ENCODE data around the gene PRXL2B. TPM values are rescaled to one million over a fixed set of nuclear protein-coding genes. Genes with fewer than 3 reads are reported as not detected.
A peak's percentile ranks its signal among the peaks of the same experiment; 100 is the strongest.

Gene PRXL2B
- total RNA-seq, 1 donor from 2014 or later = 10.0 TPM

- DNase-seq (ENCODE audit: low spot score) = no peak
- Mint-ChIP-seq H3K9me3 (no peaks in the 10 kb centered on the region), H3K36me3 (no peaks in the 10 kb centered on the region), H3K27ac (peak overlapping the region; percentile 76), H3K4me1 (peaks cover 44% of the 10 kb centered on the region), H3K27me3 (ENCODE audit: insufficient read depth, low read depth) (peaks cover 17% of the 10 kb centered on the region), H3K4me3 (peak overlapping the region; percentile 69)
- Histone ChIP-seq H4K20me1 (ENCODE audit: low read depth) (no peaks in the 10 kb centered on the region), H3F3A (ENCODE audit: low read depth) (peaks cover 68% of the 10 kb centered on the region), H3K4me1 (peaks cover 51% of the 10 kb centered on the region), H3K9ac (no peak overlapping the region), H3K27ac (no peak overlapping the region), H2AFZ (replicated peaks) (no peak overlapping the region), H3K4me3 (no peak overlapping the region), H3K79me2 (ENCODE audit: low read depth) (no peaks in the 10 kb centered on the region), H3K4me2 (no peak overlapping the region), H3K27me3 (peaks cover 40% of the 10 kb centered on the region), H3K36me3 (no peaks in the 10 kb centered on the region), H3K9me3 (ENCODE audit: low read depth) (no peaks in the 10 kb centered on the region)
- no peak for TF ChIP-seq EZH2phosphoT487 (IDR thresholded peaks at IDR 0.05)
- no peak for TF ChIP-seq EZH2 (IDR thresholded peaks at IDR 0.05)
- TF ChIP-seq CTCF (IDR thresholded peaks at IDR 0.05) = no peak
Observed at GRCh38 chr1:2541619-2542245, 44.8 kb upstream of the PRXL2B start.

- H3K4me3 Mint-ChIP-seq = peak overlapping the region; percentile 62
- H4K20me1 ChIP-seq (ENCODE audit: low read depth) = peaks cover 5% of the 10 kb centered on the region
- H3K4me2 ChIP-seq = peak overlapping the region; percentile 79
Observed at GRCh38 chr1:2542246-2542915, 44.2 kb upstream of the PRXL2B start.

GRCh38 chr1:2543543-2544092 is 43.0 kb upstream of the PRXL2B start:
- Mint-ChIP-seq H3K9me3 (no peaks in the 10 kb centered on the region), H3K27ac (peak overlapping the region; percentile 95), H3K4me1 (peaks cover 45% of the 10 kb centered on the region), H3K27me3 (ENCODE audit: insufficient read depth, low read depth) (peaks cover 10% of the 10 kb centered on the region), H3K36me3 (no peaks in the 10 kb centered on the region), H3K4me3 (no peak overlapping the region)
- Histone ChIP-seq H3K9me3 (ENCODE audit: low read depth) (no peaks in the 10 kb centered on the region), H3K27me3 (peaks cover 21% of the 10 kb centered on the region), H3K36me3 (no peaks in the 10 kb centered on the region), H3K9ac (peak overlapping the region; percentile 36), H2AFZ (replicated peaks) (no peak overlapping the region), H3F3A (ENCODE audit: low read depth) (peaks cover 86% of the 10 kb centered on the region), H4K20me1 (ENCODE audit: low read depth) (peaks cover 13% of the 10 kb centered on the region), H3K27ac (peak overlapping the region; percentile 99), H3K4me2 (peak overlapping the region; percentile 79), H3K4me3 (peak overlapping the region; percentile 4), H3K79me2 (ENCODE audit: low read depth) (no peaks in the 10 kb centered on the region), H3K4me1 (peaks cover 63% of the 10 kb centered on the region)
- DNase-seq (ENCODE audit: low spot score) = peak; percentile 90
- TF ChIP-seq CTCF (IDR thresholded peaks at IDR 0.05) (no peak), EZH2phosphoT487 (IDR thresholded peaks at IDR 0.05) (no peak), EZH2 (IDR thresholded peaks at IDR 0.05) (no peak)

More at GRCh38 chr1:2542246-2542915, 44.2 kb upstream of the PRXL2B start:
- Histone ChIP-seq H3K27ac (no peak overlapping the region), H3K79me2 (ENCODE audit: low read depth) (no peaks in the 10 kb centered on the region), H2AFZ (replicated peaks) (no peak overlapping the region), H3K36me3 (no peaks in the 10 kb centered on the region), H3K4me3 (no peak overlapping the region), H3K9ac (no peak overlapping the region), H3K27me3 (peaks cover 33% of the 10 kb centered on the region), H3F3A (ENCODE audit: low read depth) (peaks cover 75% of the 10 kb centered on the region), H3K9me3 (ENCODE audit: low read depth) (no peaks in the 10 kb centered on the region), H3K4me1 (peaks cover 54% of the 10 kb centered on the region)
- H3K9me3 Mint-ChIP-seq = no peaks in the 10 kb centered on the region
- H3K4me1 Mint-ChIP-seq = peaks cover 41% of the 10 kb centered on the region
- peak overlapping the region; percentile 94 for H3K27ac Mint-ChIP-seq
- DNase-seq (ENCODE audit: low spot score) = peak; percentile 41
- H3K36me3 Mint-ChIP-seq = no peaks in the 10 kb centered on the region
- peaks cover 13% of the 10 kb centered on the region for H3K27me3 Mint-ChIP-seq (ENCODE audit: insufficient read depth, low read depth)
- TF ChIP-seq EZH2 (IDR thresholded peaks at IDR 0.05) = no peak
- no peak for TF ChIP-seq CTCF (IDR thresholded peaks at IDR 0.05)
- no peak for TF ChIP-seq EZH2phosphoT487 (IDR thresholded peaks at IDR 0.05)

Data from neural progenitor cell (in vitro differentiated cells).